ENCODE results near the gene TGFBR2.

Gene TGFBR2

GRCh38 chr3:30577788-30578187, 28.6 kb upstream of the TGFBR2 start:
- peaks cover 24% of the 10 kb centered on the region for H3K4me1 Mint-ChIP-seq
- no peak for TF ChIP-seq CTCF (IDR thresholded peaks at IDR 0.05; ENCODE audit: unreplicated experiment in 3 of 3)
- H3K36me3 Mint-ChIP-seq (ENCODE audit: low read depth) = no peaks in the 10 kb centered on the region
- H3K9me3 Mint-ChIP-seq = no peaks in the 10 kb centered on the region
- peaks cover 3% of the 10 kb centered on the region for H3K27me3 Mint-ChIP-seq (ENCODE audit: low read depth)
- H3K4me3 Mint-ChIP-seq = no peak overlapping the region
- peak overlapping the region; percentile 89 to 92 (median 91) for H3K27ac Mint-ChIP-seq

- no peak for TF ChIP-seq CTCF (IDR thresholded peaks at IDR 0.05; ENCODE audit: unreplicated experiment in 3 of 3)
- peaks cover 3% of the 10 kb centered on the region for H3K27me3 Mint-ChIP-seq (ENCODE audit: low read depth)
- no peaks in the 10 kb centered on the region for H3K36me3 Mint-ChIP-seq (ENCODE audit: low read depth)
- peak overlapping the region; percentile 89 to 92 (median 91) for H3K27ac Mint-ChIP-seq
- no peak overlapping the region for H3K4me3 Mint-ChIP-seq
- H3K9me3 Mint-ChIP-seq = no peaks in the 10 kb centered on the region
- H3K4me1 Mint-ChIP-seq = peaks cover 24% of the 10 kb centered on the region
Observed at GRCh38 chr3:30578479-30578878, 27.9 kb upstream of the TGFBR2 start.

- Mint-ChIP-seq H3K36me3 (ENCODE audit: low read depth) (no peaks in the 10 kb centered on the region), H3K27me3 (ENCODE audit: low read depth) (peaks cover 3% of the 10 kb centered on the region), H3K4me1 (peaks cover 24% of the 10 kb centered on the region), H3K27ac (peak overlapping the region; percentile 89 to 92 (median 91)), H3K9me3 (no peaks in the 10 kb centered on the region), H3K4me3 (no peak overlapping the region)
- no peak for TF ChIP-seq CTCF (IDR thresholded peaks at IDR 0.05; ENCODE audit: unreplicated experiment in 3 of 3)
Observed at GRCh38 chr3:30578986-30579579, 27.3 kb upstream of the TGFBR2 start.

- no peak overlapping the region for H3K4me3 Mint-ChIP-seq
Observed at GRCh38 chr3:30581067-30581585, 25.3 kb upstream of the TGFBR2 start.

GRCh38 chr3:30581982-30582381, 24.4 kb upstream of the TGFBR2 start:
- H3K27me3 Mint-ChIP-seq (ENCODE audit: low read depth) = peaks cover 3% of the 10 kb centered on the region
- no peak overlapping the region for H3K27ac Mint-ChIP-seq
- no peak for TF ChIP-seq CTCF (IDR thresholded peaks at IDR 0.05; ENCODE audit: unreplicated experiment in 3 of 3)
- no peaks in the 10 kb centered on the region for H3K36me3 Mint-ChIP-seq (ENCODE audit: low read depth)
- no peak overlapping the region for H3K4me3 Mint-ChIP-seq
- peaks cover 20% of the 10 kb centered on the region for H3K4me1 Mint-ChIP-seq
- H3K9me3 Mint-ChIP-seq = no peaks in the 10 kb centered on the region

More at GRCh38 chr3:30581067-30581585, 25.3 kb upstream of the TGFBR2 start:
- peaks cover 24% of the 10 kb centered on the region for H3K4me1 Mint-ChIP-seq
- H3K27me3 Mint-ChIP-seq (ENCODE audit: low read depth) = peaks cover 3% of the 10 kb centered on the region
- H3K27ac Mint-ChIP-seq = no peak overlapping the region
- TF ChIP-seq CTCF (IDR thresholded peaks at IDR 0.05; ENCODE audit: unreplicated experiment in 3 of 3) = no peak
- no peaks in the 10 kb centered on the region for H3K36me3 Mint-ChIP-seq (ENCODE audit: low read depth)
- no peaks in the 10 kb centered on the region for H3K9me3 Mint-ChIP-seq

GRCh38 chr3:30583973-30584372, 22.4 kb upstream of the TGFBR2 start:
- H3K9me3 Mint-ChIP-seq = no peaks in the 10 kb centered on the region
- peaks cover 2% of the 10 kb centered on the region for H3K4me1 Mint-ChIP-seq

More at GRCh38 chr3:30583973-30584372, 22.4 kb upstream of the TGFBR2 start:
- peaks cover 3% of the 10 kb centered on the region for H3K27me3 Mint-ChIP-seq (ENCODE audit: low read depth)
- H3K36me3 Mint-ChIP-seq (ENCODE audit: low read depth) = no peaks in the 10 kb centered on the region
- H3K27ac Mint-ChIP-seq = no peak overlapping the region
- TF ChIP-seq CTCF (IDR thresholded peaks at IDR 0.05; ENCODE audit: unreplicated experiment in 3 of 3) = no peak
- H3K4me3 Mint-ChIP-seq = no peak overlapping the region

All from nephron (organoid).